ENCODE measurements around the gene ELL2. TPM values are rescaled to one million over a fixed set of nuclear protein-coding genes. Genes with fewer than 3 reads are reported as not detected.
A peak's percentile ranks its signal among the peaks of the same experiment; 100 is the strongest.

The ELL2 gene
- total and polyA plus RNA-seq, 2 of the 13 experiments (the other 11 are each of a cell fraction or from before 2014, with no cell fraction given), result 78.9 to 97.1 TPM

DNA sequence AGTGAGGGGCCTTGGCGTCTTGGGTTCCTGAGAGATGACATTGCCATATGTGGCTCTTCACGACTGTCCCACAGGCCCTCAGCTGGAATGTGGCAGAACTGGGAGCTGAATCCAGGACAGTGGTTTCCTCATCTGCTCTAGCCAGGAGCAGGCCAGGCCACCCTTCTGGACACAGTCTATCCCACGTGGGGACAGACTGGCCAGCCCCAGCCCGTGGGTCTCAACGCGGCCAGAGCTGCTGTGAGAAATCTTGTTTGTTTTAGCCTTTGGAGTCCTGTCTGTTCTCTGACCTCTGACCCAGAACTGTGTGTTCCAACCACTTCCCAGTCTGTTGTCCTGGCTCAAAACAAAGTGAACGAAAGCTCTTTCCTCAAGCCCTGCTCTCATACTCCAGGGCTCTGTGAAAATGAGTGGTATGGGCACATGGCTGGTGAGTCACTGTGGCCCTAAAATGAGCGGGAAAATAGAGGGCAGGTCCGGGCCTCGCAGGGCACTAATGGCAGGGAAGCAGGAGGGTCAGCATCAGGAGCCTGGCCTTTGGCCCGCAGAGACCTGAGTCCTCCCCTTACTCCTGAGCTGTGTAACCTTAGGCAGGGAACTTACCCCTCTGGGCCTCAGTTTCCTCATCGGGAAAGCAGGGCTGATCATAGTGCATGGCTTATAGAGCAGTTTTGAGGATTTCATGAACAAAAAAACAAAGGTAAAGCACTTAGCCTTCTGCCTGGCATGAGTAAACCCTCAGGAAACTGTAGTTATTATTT is 104.3 kb downstream of the ELL2 start (continued):
- no peak for TF ChIP-seq MED13 (CRISPR knock-in tag; IDR thresholded peaks at IDR 0.05)
- TF ChIP-seq ZBTB7A (CRISPR knock-in tag; IDR thresholded peaks at IDR 0.05), result peak; percentile 92
- no peak for TF ChIP-seq ZNF619 (CRISPR knock-in tag; IDR thresholded peaks at IDR 0.05)
- peak; percentile 50; the same call in 1 of the 2 replicates for TF ChIP-seq FOXJ3 (CRISPR knock-in tag; IDR thresholded peaks at IDR 0.05; ENCODE audit: borderline replicate concordance)
- TF ChIP-seq, protein P1, sequence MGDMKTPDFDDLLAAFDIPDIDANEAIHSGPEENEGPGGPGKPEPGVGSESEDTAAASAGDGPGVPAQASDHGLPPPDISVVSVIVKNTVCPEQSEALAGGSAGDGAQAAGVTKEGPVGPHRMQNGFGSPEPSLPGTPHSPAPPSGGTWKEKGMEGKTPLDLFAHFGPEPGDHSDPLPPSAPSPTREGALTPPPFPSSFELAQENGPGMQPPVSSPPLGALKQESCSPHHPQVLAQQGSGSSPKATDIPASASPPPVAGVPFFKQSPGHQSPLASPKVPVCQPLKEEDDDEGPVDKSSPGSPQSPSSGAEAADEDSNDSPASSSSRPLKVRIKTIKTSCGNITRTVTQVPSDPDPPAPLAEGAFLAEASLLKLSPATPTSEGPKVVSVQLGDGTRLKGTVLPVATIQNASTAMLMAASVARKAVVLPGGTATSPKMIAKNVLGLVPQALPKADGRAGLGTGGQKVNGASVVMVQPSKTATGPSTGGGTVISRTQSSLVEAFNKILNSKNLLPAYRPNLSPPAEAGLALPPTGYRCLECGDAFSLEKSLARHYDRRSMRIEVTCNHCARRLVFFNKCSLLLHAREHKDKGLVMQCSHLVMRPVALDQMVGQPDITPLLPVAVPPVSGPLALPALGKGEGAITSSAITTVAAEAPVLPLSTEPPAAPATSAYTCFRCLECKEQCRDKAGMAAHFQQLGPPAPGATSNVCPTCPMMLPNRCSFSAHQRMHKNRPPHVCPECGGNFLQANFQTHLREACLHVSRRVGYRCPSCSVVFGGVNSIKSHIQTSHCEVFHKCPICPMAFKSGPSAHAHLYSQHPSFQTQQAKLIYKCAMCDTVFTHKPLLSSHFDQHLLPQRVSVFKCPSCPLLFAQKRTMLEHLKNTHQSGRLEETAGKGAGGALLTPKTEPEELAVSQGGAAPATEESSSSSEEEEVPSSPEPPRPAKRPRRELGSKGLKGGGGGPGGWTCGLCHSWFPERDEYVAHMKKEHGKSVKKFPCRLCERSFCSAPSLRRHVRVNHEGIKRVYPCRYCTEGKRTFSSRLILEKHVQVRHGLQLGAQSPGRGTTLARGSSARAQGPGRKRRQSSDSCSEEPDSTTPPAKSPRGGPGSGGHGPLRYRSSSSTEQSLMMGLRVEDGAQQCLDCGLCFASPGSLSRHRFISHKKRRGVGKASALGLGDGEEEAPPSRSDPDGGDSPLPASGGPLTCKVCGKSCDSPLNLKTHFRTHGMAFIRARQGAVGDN (CRISPR knock-in tag; IDR thresholded peaks at IDR 0.05), result peak; percentile 99
- peak; percentile 82; the same call in 1 of the 2 replicates for TF ChIP-seq ARID2 (CRISPR knock-in tag; IDR thresholded peaks at IDR 0.05; ENCODE audit: borderline replicate concordance)
- TF ChIP-seq ZNF18 (CRISPR knock-in tag; IDR thresholded peaks at IDR 0.05; ENCODE audit: insufficient replicate concordance), result no peak
- no peak for TF ChIP-seq NFATC3 (CRISPR knock-in tag; IDR thresholded peaks at IDR 0.05)
- TF ChIP-seq ZNF547 (CRISPR knock-in tag; IDR thresholded peaks at IDR 0.05), result peak; percentile 68
- no peak for TF ChIP-seq PAX8 (CRISPR knock-in tag; IDR thresholded peaks at IDR 0.05; ENCODE audit: borderline replicate concordance)
- no peak for TF ChIP-seq PCBP2 (optimal IDR thresholded peaks at IDR 0.05; ENCODE audit: low read depth, low read length, poor library complexity, severe bottlenecking)
- TF ChIP-seq ZNF34 (CRISPR knock-in tag; IDR thresholded peaks at IDR 0.05; ENCODE audit: borderline replicate concordance), result no peak
- no peak; the same call in 1 of the 2 replicates for TF ChIP-seq SATB2 (CRISPR knock-in tag; IDR thresholded peaks at IDR 0.05)
- no peak for TF ChIP-seq CC2D1A (CRISPR knock-in tag; IDR thresholded peaks at IDR 0.05)
- TF ChIP-seq ESRRA (CRISPR knock-in tag; IDR thresholded peaks at IDR 0.05; ENCODE audit: low read depth), result peak; percentile 68; the same call in 1 of the 2 replicates
- no peak for TF ChIP-seq MTERF4 (CRISPR knock-in tag; IDR thresholded peaks at IDR 0.05)
- TF ChIP-seq, protein P2, sequence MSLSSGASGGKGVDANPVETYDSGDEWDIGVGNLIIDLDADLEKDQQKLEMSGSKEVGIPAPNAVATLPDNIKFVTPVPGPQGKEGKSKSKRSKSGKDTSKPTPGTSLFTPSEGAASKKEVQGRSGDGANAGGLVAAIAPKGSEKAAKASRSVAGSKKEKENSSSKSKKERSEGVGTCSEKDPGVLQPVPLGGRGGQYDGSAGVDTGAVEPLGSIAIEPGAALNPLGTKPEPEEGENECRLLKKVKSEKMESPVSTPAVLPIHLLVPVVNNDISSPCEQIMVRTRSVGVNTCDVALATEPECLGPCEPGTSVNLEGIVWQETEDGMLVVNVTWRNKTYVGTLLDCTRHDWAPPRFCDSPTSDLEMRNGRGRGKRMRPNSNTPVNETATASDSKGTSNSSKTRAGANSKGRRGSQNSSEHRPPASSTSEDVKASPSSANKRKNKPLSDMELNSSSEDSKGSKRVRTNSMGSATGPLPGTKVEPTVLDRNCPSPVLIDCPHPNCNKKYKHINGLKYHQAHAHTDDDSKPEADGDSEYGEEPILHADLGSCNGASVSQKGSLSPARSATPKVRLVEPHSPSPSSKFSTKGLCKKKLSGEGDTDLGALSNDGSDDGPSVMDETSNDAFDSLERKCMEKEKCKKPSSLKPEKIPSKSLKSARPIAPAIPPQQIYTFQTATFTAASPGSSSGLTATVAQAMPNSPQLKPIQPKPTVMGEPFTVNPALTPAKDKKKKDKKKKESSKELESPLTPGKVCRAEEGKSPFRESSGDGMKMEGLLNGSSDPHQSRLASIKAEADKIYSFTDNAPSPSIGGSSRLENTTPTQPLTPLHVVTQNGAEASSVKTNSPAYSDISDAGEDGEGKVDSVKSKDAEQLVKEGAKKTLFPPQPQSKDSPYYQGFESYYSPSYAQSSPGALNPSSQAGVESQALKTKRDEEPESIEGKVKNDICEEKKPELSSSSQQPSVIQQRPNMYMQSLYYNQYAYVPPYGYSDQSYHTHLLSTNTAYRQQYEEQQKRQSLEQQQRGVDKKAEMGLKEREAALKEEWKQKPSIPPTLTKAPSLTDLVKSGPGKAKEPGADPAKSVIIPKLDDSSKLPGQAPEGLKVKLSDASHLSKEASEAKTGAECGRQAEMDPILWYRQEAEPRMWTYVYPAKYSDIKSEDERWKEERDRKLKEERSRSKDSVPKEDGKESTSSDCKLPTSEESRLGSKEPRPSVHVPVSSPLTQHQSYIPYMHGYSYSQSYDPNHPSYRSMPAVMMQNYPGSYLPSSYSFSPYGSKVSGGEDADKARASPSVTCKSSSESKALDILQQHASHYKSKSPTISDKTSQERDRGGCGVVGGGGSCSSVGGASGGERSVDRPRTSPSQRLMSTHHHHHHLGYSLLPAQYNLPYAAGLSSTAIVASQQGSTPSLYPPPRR (CRISPR knock-in tag; IDR thresholded peaks at IDR 0.05; ENCODE audit: borderline replicate concordance), result peak; percentile 86

Measured in HepG2 (cell line).